ENCODE data around the gene ACTG1. TPM values are rescaled to one million over a fixed set of nuclear protein-coding genes. Genes with fewer than 3 reads are reported as not detected.

Gene ACTG1
- total and polyA plus RNA-seq, 2 of the 13 experiments (the other 11 are each of a cell fraction or from before 2014, with no cell fraction given) = 973 to 1,138 TPM

GRCh38 chr17:81512562-81513371 lies at the start of gene ACTG1 (continued):
- TF ChIP-seq ZNF264 (CRISPR knock-in tag; IDR thresholded peaks at IDR 0.05) = 0 out of 2 replicates have a peak, but pooled peaks have one; percentile 30
- peak; percentile 35; the same call in 1 of the 2 replicates for TF ChIP-seq FOXA3 (CRISPR knock-in tag; IDR thresholded peaks at IDR 0.05)
- no peak; the same call in 1 of the 2 replicates for TF ChIP-seq ZNF44 (CRISPR knock-in tag; IDR thresholded peaks at IDR 0.05)
- no peak for TF ChIP-seq ZNF354B (CRISPR knock-in tag; IDR thresholded peaks at IDR 0.05)
- no peak for TF ChIP-seq ZNF333 (CRISPR knock-in tag; IDR thresholded peaks at IDR 0.05; ENCODE audit: borderline replicate concordance)
- peak; percentile 19; the same call in 1 of the 2 replicates for TF ChIP-seq HNF4G (IDR thresholded peaks at IDR 0.05; ENCODE audit: borderline replicate concordance, low read depth, low read length)
- TF ChIP-seq HNF4G (CRISPR knock-in tag; IDR thresholded peaks at IDR 0.05; ENCODE audit: borderline replicate concordance, low read depth) = no peak; the same call in 1 of the 2 replicates
- TF ChIP-seq HNRNPH1 (optimal IDR thresholded peaks at IDR 0.05; ENCODE audit: low read depth, low read length) = no peak
- no peak; the same call in 1 of the 2 replicates for TF ChIP-seq WIZ (CRISPR knock-in tag; IDR thresholded peaks at IDR 0.05)
- TF ChIP-seq MTA3 (CRISPR knock-in tag; IDR thresholded peaks at IDR 0.05) = no peak
- no peak for TF ChIP-seq ZNF275 (CRISPR knock-in tag; IDR thresholded peaks at IDR 0.05; ENCODE audit: borderline replicate concordance)
- TF ChIP-seq PHF21A (CRISPR knock-in tag; IDR thresholded peaks at IDR 0.05) = no peak
- no peak for TF ChIP-seq MTF1 (CRISPR knock-in tag; IDR thresholded peaks at IDR 0.05)
- TF ChIP-seq AFF4 (CRISPR knock-in tag; IDR thresholded peaks at IDR 0.05) = no peak
- TF ChIP-seq DNMT3B (CRISPR knock-in tag; conservative IDR thresholded peaks at IDR 0.05) = no peak
- TF ChIP-seq ZNF101 (CRISPR knock-in tag; IDR thresholded peaks at IDR 0.05; ENCODE audit: borderline replicate concordance, low read depth) = no peak
- TF ChIP-seq ATF4 (CRISPR knock-in tag; IDR thresholded peaks at IDR 0.05) = no peak
- no peak for TF ChIP-seq ZSCAN30 (CRISPR knock-in tag; IDR thresholded peaks at IDR 0.05)
- no peak for TF ChIP-seq HDAC2 (CRISPR knock-in tag; IDR thresholded peaks at IDR 0.05)
- no peak for TF ChIP-seq ADNP (CRISPR knock-in tag; IDR thresholded peaks at IDR 0.05)
- TF ChIP-seq ZNF329 (CRISPR knock-in tag; IDR thresholded peaks at IDR 0.05; ENCODE audit: low read depth) = peak; percentile 44; the same call in 1 of the 2 replicates
- 0 out of 2 replicates have a peak, but pooled peaks have one; percentile 39 for TF ChIP-seq KMT2B (CRISPR knock-in tag; IDR thresholded peaks at IDR 0.05)
- TF ChIP-seq ETV5 (CRISPR knock-in tag; IDR thresholded peaks at IDR 0.05; ENCODE audit: borderline replicate concordance) = peak; percentile 49; the same call in 1 of the 2 replicates
- no peak; the same call in 1 of the 2 replicates for TF ChIP-seq NR2C2 (CRISPR knock-in tag; IDR thresholded peaks at IDR 0.05; ENCODE audit: borderline replicate concordance)
